PFSK-1 (cell line): ENCODE data around the gene PARD6G.

Experiments
- FOXP2 ChIP-seq: optimal IDR thresholded peaks from 2 replicates; pipeline ENCODE3; 2011; ENCODE audit warnings: borderline replicate concordance, control low read depth, inconsistent platforms; ENCODE audit not compliant: insufficient read depth; ENCODE audit errors: extremely low read length, extremely low read depth
- POLR2AphosphoS5 ChIP-seq: IDR thresholded peaks from 2 replicates; pipeline ENCODE4 v1.6.1; 2012; ENCODE audit warnings: low read depth, mild to moderate bottlenecking, control low read depth, low read length, moderate library complexity
- SIN3A ChIP-seq: IDR thresholded peaks from 2 replicates; pipeline ENCODE4 v1.6.1; 2012; ENCODE audit warnings: mild to moderate bottlenecking, low read length, moderate library complexity, borderline replicate concordance; ENCODE audit not compliant: insufficient read depth
- TAF1 ChIP-seq: IDR thresholded peaks from 2 replicates; pipeline ENCODE4 v1.6.1; 2012; ENCODE audit warnings: low read length, control low read depth, borderline replicate concordance; ENCODE audit not compliant: insufficient read depth
- TF ChIP-seq, protein P1 (sequence below), 2 experiments: IDR thresholded peaks; 2 replicates each; pipeline versions ENCODE4 v1.6.1 to v1.8.0; 2011 to 2012; ENCODE audit warnings: low read depth in 2 of 2, low read length in 2 of 2, control low read depth in 1 of 2, inconsistent platforms in 1 of 2, mild to moderate bottlenecking in 1 of 2, moderate library complexity in 1 of 2; ENCODE audit not compliant: insufficient read depth in 1 of 2

The PARD6G gene

DNA sequence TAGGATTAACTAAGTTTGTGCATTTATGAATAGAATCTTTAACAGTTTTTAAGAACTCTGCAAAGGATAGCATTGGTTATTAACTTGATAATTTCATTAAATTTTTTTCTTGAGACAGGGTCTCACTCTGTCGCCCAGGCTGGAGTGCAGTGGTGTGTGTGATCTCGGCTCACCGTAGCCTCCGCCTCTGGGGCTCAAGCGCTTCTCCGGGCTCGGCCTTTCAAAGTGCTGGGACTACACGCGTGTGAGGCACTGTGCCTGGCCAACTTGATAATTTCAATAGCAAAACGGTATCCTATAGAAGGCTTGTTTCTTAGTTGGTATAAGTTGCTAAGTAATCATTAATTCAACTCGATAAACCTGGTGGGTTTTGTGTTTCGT is 100.3 kb downstream of the PARD6G start:
- no peak for TF ChIP-seq FOXP2
- TF ChIP-seq, protein P1, sequence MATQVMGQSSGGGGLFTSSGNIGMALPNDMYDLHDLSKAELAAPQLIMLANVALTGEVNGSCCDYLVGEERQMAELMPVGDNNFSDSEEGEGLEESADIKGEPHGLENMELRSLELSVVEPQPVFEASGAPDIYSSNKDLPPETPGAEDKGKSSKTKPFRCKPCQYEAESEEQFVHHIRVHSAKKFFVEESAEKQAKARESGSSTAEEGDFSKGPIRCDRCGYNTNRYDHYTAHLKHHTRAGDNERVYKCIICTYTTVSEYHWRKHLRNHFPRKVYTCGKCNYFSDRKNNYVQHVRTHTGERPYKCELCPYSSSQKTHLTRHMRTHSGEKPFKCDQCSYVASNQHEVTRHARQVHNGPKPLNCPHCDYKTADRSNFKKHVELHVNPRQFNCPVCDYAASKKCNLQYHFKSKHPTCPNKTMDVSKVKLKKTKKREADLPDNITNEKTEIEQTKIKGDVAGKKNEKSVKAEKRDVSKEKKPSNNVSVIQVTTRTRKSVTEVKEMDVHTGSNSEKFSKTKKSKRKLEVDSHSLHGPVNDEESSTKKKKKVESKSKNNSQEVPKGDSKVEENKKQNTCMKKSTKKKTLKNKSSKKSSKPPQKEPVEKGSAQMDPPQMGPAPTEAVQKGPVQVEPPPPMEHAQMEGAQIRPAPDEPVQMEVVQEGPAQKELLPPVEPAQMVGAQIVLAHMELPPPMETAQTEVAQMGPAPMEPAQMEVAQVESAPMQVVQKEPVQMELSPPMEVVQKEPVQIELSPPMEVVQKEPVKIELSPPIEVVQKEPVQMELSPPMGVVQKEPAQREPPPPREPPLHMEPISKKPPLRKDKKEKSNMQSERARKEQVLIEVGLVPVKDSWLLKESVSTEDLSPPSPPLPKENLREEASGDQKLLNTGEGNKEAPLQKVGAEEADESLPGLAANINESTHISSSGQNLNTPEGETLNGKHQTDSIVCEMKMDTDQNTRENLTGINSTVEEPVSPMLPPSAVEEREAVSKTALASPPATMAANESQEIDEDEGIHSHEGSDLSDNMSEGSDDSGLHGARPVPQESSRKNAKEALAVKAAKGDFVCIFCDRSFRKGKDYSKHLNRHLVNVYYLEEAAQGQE (IDR thresholded peaks at IDR 0.05; ENCODE audit: insufficient read depth in 1 of 2, low read depth in 2 of 2, low read length in 2 of 2) = no peak
- no peak for TF ChIP-seq TAF1
- no peak for TF ChIP-seq POLR2AphosphoS5
- TF ChIP-seq SIN3A = no peak

DNA sequence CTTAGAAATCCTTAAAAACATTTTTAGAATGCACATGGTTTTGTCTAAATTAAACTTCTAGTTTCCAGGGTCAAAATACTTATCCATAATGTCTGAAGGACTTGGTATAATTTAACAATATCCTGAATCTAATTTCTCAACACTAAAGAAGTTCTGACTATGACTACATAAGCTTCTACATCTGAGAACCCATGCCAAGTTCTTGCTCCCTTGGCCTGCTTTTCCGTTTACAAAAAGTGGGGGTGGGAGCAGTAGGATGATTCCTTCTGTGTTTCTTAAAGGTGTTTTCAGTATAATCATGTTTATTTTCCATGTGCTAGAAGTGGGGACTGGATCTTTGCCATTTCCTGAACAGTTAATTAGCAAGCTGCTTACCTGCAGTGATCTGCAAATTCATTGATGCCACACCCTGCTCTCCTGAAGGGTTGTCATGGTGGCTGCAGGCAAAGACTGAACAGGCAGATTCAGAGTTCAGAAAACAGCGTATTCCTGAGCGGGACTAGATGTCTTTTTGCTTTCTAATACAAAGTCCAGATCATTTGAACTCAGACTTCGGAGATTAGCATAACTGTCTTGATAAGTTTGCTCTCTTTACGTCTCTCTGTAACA is 102.0 kb downstream of the PARD6G start:
- TF ChIP-seq, protein P1 (IDR thresholded peaks at IDR 0.05; ENCODE audit: insufficient read depth in 1 of 2, low read depth in 2 of 2, low read length in 2 of 2) = no peak

DNA sequence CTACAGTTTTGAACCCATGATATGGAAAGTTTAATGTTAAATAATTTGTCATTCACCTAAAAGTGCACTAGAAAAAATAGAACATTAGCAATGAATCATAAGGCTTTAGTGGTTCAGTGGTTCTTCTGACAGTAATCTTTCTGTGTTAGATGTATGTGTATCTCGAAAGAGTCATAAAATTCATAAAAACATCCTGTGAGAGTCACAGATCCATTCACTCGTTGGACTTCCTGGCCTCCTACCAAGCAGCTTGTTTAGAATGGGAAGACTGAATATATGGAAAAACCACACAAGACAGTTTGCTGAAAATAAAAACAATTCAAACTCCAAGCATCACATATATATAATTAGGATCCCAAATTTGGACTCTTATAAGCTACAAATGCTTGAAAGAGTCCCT is 103.4 kb downstream of the PARD6G start:
- no peak for TF ChIP-seq POLR2AphosphoS5
- TF ChIP-seq FOXP2 = no peak
- TF ChIP-seq, protein P1 (IDR thresholded peaks at IDR 0.05; ENCODE audit: insufficient read depth in 1 of 2, low read depth in 2 of 2, low read length in 2 of 2) = no peak
- TF ChIP-seq TAF1 = no peak
- TF ChIP-seq SIN3A = no peak

DNA sequence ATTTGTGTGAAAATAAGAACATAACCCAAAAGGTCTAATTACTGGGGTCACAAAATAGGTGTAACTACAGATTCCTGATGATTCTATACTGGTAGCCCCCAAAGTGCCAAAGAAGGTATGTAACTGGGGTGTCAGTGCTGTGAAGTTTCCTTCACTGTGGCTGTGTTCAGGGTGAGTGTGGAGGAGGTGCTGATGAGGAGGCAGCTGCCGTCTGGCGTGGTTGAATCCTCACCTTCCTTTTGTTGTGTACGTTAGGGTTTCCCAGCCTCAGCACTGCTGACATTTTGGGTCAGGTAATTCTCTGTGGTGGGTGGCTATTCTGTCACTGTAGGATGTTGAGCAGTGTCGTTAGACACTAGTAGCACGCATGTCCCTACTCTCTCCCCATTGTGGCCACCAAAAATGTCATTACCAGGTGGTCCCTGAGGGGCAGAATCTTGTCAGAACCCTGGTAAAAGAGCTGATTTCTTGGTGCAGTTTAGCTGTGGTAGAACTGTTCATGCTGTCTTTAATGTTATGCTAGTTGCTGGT is 106.8 kb downstream of the PARD6G start:
- TF ChIP-seq FOXP2 = no peak
- TF ChIP-seq SIN3A = no peak
- TF ChIP-seq TAF1 = no peak
- TF ChIP-seq, protein P1 (IDR thresholded peaks at IDR 0.05; ENCODE audit: insufficient read depth in 1 of 2, low read depth in 2 of 2, low read length in 2 of 2) = no peak
- no peak for TF ChIP-seq POLR2AphosphoS5

DNA sequence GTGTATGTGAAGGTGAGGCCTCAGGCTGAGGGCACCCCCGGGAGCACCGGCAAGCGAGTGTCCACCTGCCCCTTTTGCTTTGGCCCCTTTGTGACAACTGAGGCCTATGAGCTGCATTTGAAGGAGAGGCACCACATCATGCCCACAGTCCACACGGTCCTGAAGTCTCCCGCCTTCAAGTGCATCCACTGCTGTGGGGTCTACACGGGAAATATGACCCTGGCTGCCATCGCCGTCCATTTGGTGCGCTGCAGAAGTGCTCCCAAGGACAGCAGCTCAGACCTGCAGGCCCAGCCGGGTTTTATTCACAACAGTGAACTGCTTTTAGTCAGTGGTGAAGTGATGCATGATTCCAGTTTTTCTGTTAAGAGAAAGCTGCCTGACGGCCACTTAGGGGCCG is 109.3 kb downstream of the PARD6G start:
- TF ChIP-seq SIN3A (no peak), POLR2AphosphoS5 (no peak), TAF1 (no peak), FOXP2 (no peak)
- TF ChIP-seq, protein P1 (IDR thresholded peaks at IDR 0.05; ENCODE audit: insufficient read depth in 1 of 2, low read depth in 2 of 2, low read length in 2 of 2) = no peak
